HPDE6-E6E7 (cell line): Measurements from ENCODE around the gene PLCB1.

Source experiments
- DNase-seq: peaks from one replicate; pipeline ENCODE4 v3.0.0; 2011; ENCODE audit warnings: missing footprints; ENCODE audit errors: extremely low spot score

PLCB1 gene

GRCh38 chr20:8879669-8880068, 747.6 kb downstream of the PLCB1 start:
- no peak for DNase-seq

- no peak for DNase-seq
Measured at GRCh38 chr20:8880085-8880853, 748.2 kb downstream of the PLCB1 start.

GRCh38 chr20:8891039-8891438, 759.0 kb downstream of the PLCB1 start:
- no peak for DNase-seq

- DNase-seq, result no peak
Measured at GRCh38 chr20:8895472-8895871, 763.4 kb downstream of the PLCB1 start.

GRCh38 chr20:8898823-8899222, 766.8 kb downstream of the PLCB1 start:
- DNase-seq, result no peak

GRCh38 chr20:8901237-8902025, 769.4 kb downstream of the PLCB1 start:
- no peak for DNase-seq

GRCh38 chr20:8903655-8904605, 771.9 kb downstream of the PLCB1 start:
- no peak for DNase-seq

- no peak for DNase-seq
Measured at GRCh38 chr20:8909596-8909995, 777.5 kb downstream of the PLCB1 start.

GRCh38 chr20:8912096-8912495, 780.0 kb downstream of the PLCB1 start:
- no peak for DNase-seq

GRCh38 chr20:8912731-8913130, 780.7 kb downstream of the PLCB1 start:
- DNase-seq, result no peak

GRCh38 chr20:8913456-8913855, 781.4 kb downstream of the PLCB1 start:
- no peak for DNase-seq

GRCh38 chr20:8914421-8914820, 782.4 kb downstream of the PLCB1 start:
- no peak for DNase-seq

- no peak for DNase-seq
Measured at GRCh38 chr20:8917084-8917483, 785.0 kb downstream of the PLCB1 start.

- no peak for DNase-seq
Measured at GRCh38 chr20:8918145-8918544, 786.1 kb downstream of the PLCB1 start.

- no peak for DNase-seq
Measured at GRCh38 chr20:8924539-8924938, 792.5 kb downstream of the PLCB1 start.

GRCh38 chr20:8930726-8931125, 798.7 kb downstream of the PLCB1 start:
- no peak for DNase-seq

- DNase-seq, result no peak
Measured at GRCh38 chr20:8932192-8933165, 800.4 kb downstream of the PLCB1 start.

GRCh38 chr20:8933381-8933807, 801.3 kb downstream of the PLCB1 start:
- DNase-seq, result no peak

- no peak for DNase-seq
Measured at GRCh38 chr20:8934362-8934761, 802.3 kb downstream of the PLCB1 start.
